ENCODE data around the gene DNLZ. TPM values are rescaled to one million over a fixed set of nuclear protein-coding genes. Genes with fewer than 3 reads are reported as not detected.

The DNLZ gene
- total RNA-seq, 1 donor from 2014 or later = 19.9 TPM

- no peak for TF ChIP-seq CTCF (IDR thresholded peaks at IDR 0.05)
- no peaks in the 10 kb centered on the region for H3K9me3 Mint-ChIP-seq (ENCODE audit: low read depth)
- H3K36me3 Mint-ChIP-seq (ENCODE audit: low read depth) = peaks cover 3% of the 10 kb centered on the region
- H3K4me3 Mint-ChIP-seq (ENCODE audit: unreplicated experiment) = no peak overlapping the region
- no peaks in the 10 kb centered on the region for H3K27me3 Mint-ChIP-seq (ENCODE audit: low read depth)
- H3K27ac Mint-ChIP-seq (ENCODE audit: unreplicated experiment) = no peak overlapping the region
- H3K4me1 Mint-ChIP-seq (ENCODE audit: low read depth) = no peaks in the 10 kb centered on the region
- DNase-seq (ENCODE audit: low spot score) = no peak
Observed at GRCh38 chr9:136379003-136379287, 15.4 kb upstream of the DNLZ start.

- peaks cover under 1% of the 10 kb centered on the region for H3K4me1 Mint-ChIP-seq (ENCODE audit: low read depth)
- TF ChIP-seq CTCF (IDR thresholded peaks at IDR 0.05) = no peak
- H3K27me3 Mint-ChIP-seq (ENCODE audit: low read depth) = no peaks in the 10 kb centered on the region
- peaks cover 2% of the 10 kb centered on the region for H3K36me3 Mint-ChIP-seq (ENCODE audit: low read depth)
- no peak for DNase-seq (ENCODE audit: low spot score)
- H3K4me3 Mint-ChIP-seq (ENCODE audit: unreplicated experiment) = no peak overlapping the region
- H3K9me3 Mint-ChIP-seq (ENCODE audit: low read depth) = no peaks in the 10 kb centered on the region
- no peak overlapping the region for H3K27ac Mint-ChIP-seq (ENCODE audit: unreplicated experiment)
Observed at GRCh38 chr9:136378170-136379002, 14.8 kb upstream of the DNLZ start.

GRCh38 chr9:136377341-136378169 is 14.0 kb upstream of the DNLZ start:
- Mint-ChIP-seq H3K4me1 (ENCODE audit: low read depth) (peaks cover 9% of the 10 kb centered on the region), H3K27me3 (ENCODE audit: low read depth) (no peaks in the 10 kb centered on the region), H3K27ac (ENCODE audit: unreplicated experiment) (no peak overlapping the region), H3K9me3 (ENCODE audit: low read depth) (no peaks in the 10 kb centered on the region), H3K4me3 (ENCODE audit: unreplicated experiment) (no peak overlapping the region), H3K36me3 (ENCODE audit: low read depth) (peaks cover 1% of the 10 kb centered on the region)
- DNase-seq (ENCODE audit: low spot score) = no peak
- no peak for TF ChIP-seq CTCF (IDR thresholded peaks at IDR 0.05)

GRCh38 chr9:136376457-136376856 is 12.9 kb upstream of the DNLZ start:
- no peaks in the 10 kb centered on the region for H3K9me3 Mint-ChIP-seq (ENCODE audit: low read depth)
- H3K27ac Mint-ChIP-seq (ENCODE audit: unreplicated experiment) = no peak overlapping the region
- no peak for DNase-seq (ENCODE audit: low spot score)
- no peak for TF ChIP-seq CTCF (IDR thresholded peaks at IDR 0.05)
- no peaks in the 10 kb centered on the region for H3K27me3 Mint-ChIP-seq (ENCODE audit: low read depth)
- H3K36me3 Mint-ChIP-seq (ENCODE audit: low read depth) = no peaks in the 10 kb centered on the region
- H3K4me1 Mint-ChIP-seq (ENCODE audit: low read depth) = peaks cover 14% of the 10 kb centered on the region
- no peak overlapping the region for H3K4me3 Mint-ChIP-seq (ENCODE audit: unreplicated experiment)

- Mint-ChIP-seq H3K9me3 (ENCODE audit: low read depth) (no peaks in the 10 kb centered on the region), H3K27ac (ENCODE audit: unreplicated experiment) (no peak overlapping the region), H3K4me3 (ENCODE audit: unreplicated experiment) (no peak overlapping the region), H3K27me3 (ENCODE audit: low read depth) (no peaks in the 10 kb centered on the region), H3K36me3 (ENCODE audit: low read depth) (no peaks in the 10 kb centered on the region), H3K4me1 (ENCODE audit: low read depth) (peaks cover 14% of the 10 kb centered on the region)
- no peak for DNase-seq (ENCODE audit: low spot score)
- TF ChIP-seq CTCF (IDR thresholded peaks at IDR 0.05) = no peak
Observed at GRCh38 chr9:136375096-136375495, 11.6 kb upstream of the DNLZ start.
